ENCODE results near the gene FHIP1A. TPM values are rescaled to one million over a fixed set of nuclear protein-coding genes. Genes with fewer than 3 reads are reported as not detected.

The FHIP1A gene
- 0.10 TPM in 1 of 2 replicates, not detected in the other for total RNA-seq

GRCh38 chr4:151408630-151409469 lies at the start of gene FHIP1A:
FHIP1A (plus strand) TSS chr4:151409176; CDS start chr4:151566260, 157,084 bp downstream.

Other genes with a start within 250 kb of the FHIP1A start
- gene PRSS48, start 132.0 kb upstream of the FHIP1A start, total RNA-seq: 0.20 TPM in 1 of 2 replicates, not detected in the other
- gene SH3D19, start 83.6 kb upstream of the FHIP1A start, total RNA-seq: 265 and 312 TPM in 2 replicates

Data from cardiac ventricle fibroblast (primary cell).